H1 (cell line): ENCODE results near the gene GPC6. TPM values are rescaled to one million over a fixed set of nuclear protein-coding genes. Genes with fewer than 3 reads are reported as not detected.

ENCODE experiments used
- JUND ChIP-seq: IDR thresholded peaks from 2 replicates; pipeline ENCODE4 v1.6.1; 2011; ENCODE audit warnings: mild to moderate bottlenecking, improper control_type of control experiment, low read length
- POLR2A ChIP-seq, 2 experiments: IDR thresholded peaks; 1 replicate in 1 of 2; 2 replicates in 1 of 2; pipeline ENCODE4 v1.6.1; 2011; ENCODE audit warnings: low read depth in 2 of 2, low read length in 2 of 2, mild to moderate bottlenecking in 2 of 2; ENCODE audit errors: control extremely low read depth in 1 of 2
- RNF2 ChIP-seq: fragments of 200-900, 300-1000 bp; sonication (generic); IDR thresholded peaks from 2 replicates; pipeline ENCODE4 v1.7.1; 2016; ENCODE audit warnings: borderline replicate concordance, low read depth, mild to moderate bottlenecking, antibody characterized with exemption, low read length; ENCODE audit not compliant: poor library complexity, severe bottlenecking; ENCODE audit errors: missing control alignments
- polyA plus RNA-seq, 7 experiments: library from polyadenylated mRNA; depleted of rRNA in 3 of 7; stranded (reverse) in 5 of 7; unstranded in 2 of 7; fragments of >200 nt in 5 of 7; fragments of 200-250 nt in 2 of 7; gene quantifications; 1 replicate in 5 of 7; 2 replicates in 1 of 7; 4 replicates in 1 of 7; pipeline versions ENCODE4 v1.2.1 to v1.2.3, GENCODE V29; 2011 to 2013; ENCODE audit warnings: missing spikeins in 2 of 7, mixed read lengths in 2 of 7
- total RNA-seq: library from RNA; stranded (reverse); fragmentation: NEBNext Ultra II Directional; extraction: Animal tissue kit (Norgen Biotek cat#: 25700); gene quantifications from 2 replicates; pipeline ENCODE4 v1.2.1, GENCODE V29; 2021

The GPC6 gene
- total and polyA plus RNA-seq, 2 of the 8 experiments (the other 6 are each of a cell fraction or from before 2014, with no cell fraction given), result 5.4 to 12.0 TPM

- TF ChIP-seq RNF2, result no peak
- TF ChIP-seq POLR2A (IDR thresholded peaks at IDR 0.05; ENCODE audit: control extremely low read depth in 1 of 2, low read depth in 2 of 2, low read length in 2 of 2), result no peak
- TF ChIP-seq JUND, result no peak
- TF ChIP-seq, all 59 proteins: peak for 0
Measured at GRCh38 chr13:93243375-93244063, 16.9 kb downstream of the GPC6 start (continued).
